ACC112 (cell line): ENCODE results near the gene PLSCR2.
A peak's percentile ranks its signal among the peaks of the same experiment; 100 is the strongest.
"Not testable (repeated sequence)": the region's sequence is repeated elsewhere in the genome, so short reads cannot be mapped to it uniquely, and the experiment has no call there.

Experiments used
- H2AFZ ChIP-seq: fragments of 200-600 bp; sonication (generic); one replicate; pipeline ENCODE4 v1.6.0; 2017; ENCODE audit warnings: antibody characterized with exemption, low read length; ENCODE audit not compliant: unreplicated experiment
- H3K27ac ChIP-seq: fragments of 200-600 bp; sonication (generic); 2 replicates; pipeline ENCODE4 v1.5.1; 2014; ENCODE audit warnings: low read depth, mild to moderate bottlenecking, antibody characterized with exemption, low read length, moderate library complexity
- H3K27me3 ChIP-seq: fragments of 200-600 bp; sonication (generic); 2 replicates; pipeline ENCODE4 v1.6.1; 2014; ENCODE audit warnings: mild to moderate bottlenecking, antibody characterized with exemption, low read length, moderate library complexity, mixed read lengths; ENCODE audit not compliant: insufficient read depth
- H3K36me3 ChIP-seq: fragments of 200-600 bp; sonication (generic); 2 replicates; pipeline ENCODE4 v1.6.1; 2016; ENCODE audit warnings: mild to moderate bottlenecking, antibody characterized with exemption, low read length, moderate library complexity, mixed read lengths; ENCODE audit not compliant: insufficient read depth
- H3K4me1 ChIP-seq: fragments of 200-600 bp; sonication (generic); one replicate; pipeline ENCODE4 v1.6.1; 2016; ENCODE audit warnings: low read length, mixed read lengths; ENCODE audit not compliant: insufficient read depth, unreplicated experiment, control insufficient read depth
- H3K4me3 ChIP-seq: fragments of 200-600 bp; sonication (generic); 2 replicates; pipeline ENCODE4 v1.5.1; 2014; ENCODE audit warnings: mild to moderate bottlenecking, low read depth, low read length
- H3K79me2 ChIP-seq: fragments of 200-600 bp; sonication (generic); one replicate; pipeline ENCODE4 v1.6.0; 2016; ENCODE audit warnings: low read length; ENCODE audit not compliant: control insufficient read depth, unreplicated experiment, insufficient read depth

Gene PLSCR2

DNA sequence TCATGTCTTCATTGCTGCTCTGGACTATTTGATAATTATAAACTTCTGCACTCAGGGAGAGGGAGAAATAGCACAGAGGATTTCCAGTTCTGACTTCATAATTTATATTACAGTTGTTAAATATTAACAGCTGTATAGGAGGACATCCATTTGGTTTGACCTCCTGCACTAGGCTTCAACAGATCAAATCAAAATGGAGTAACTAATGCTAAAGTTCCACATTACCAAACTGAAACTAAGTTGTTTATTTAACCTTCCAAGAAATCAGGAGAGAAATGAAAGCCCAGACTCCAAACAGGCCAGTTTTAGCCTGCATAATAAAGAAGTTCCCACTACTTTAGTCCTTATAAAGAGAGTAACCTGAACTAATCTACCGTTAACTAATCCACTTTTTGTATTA is 4.6 kb downstream of the PLSCR2 start:
- H3K27ac ChIP-seq: peak overlapping the region; percentile 74; the same call in 1 of the 2 replicates
- H3K27me3 ChIP-seq: no peaks in the 10 kb centered on the region
- peaks cover 60% of the 10 kb centered on the region for H3K4me1 ChIP-seq
- H3K4me3 ChIP-seq: no peak overlapping the region
- H3K36me3 ChIP-seq: no peaks in the 10 kb centered on the region
- no peaks in the 10 kb centered on the region for H3K79me2 ChIP-seq
- H2AFZ ChIP-seq: peak overlapping the region; percentile 63

DNA sequence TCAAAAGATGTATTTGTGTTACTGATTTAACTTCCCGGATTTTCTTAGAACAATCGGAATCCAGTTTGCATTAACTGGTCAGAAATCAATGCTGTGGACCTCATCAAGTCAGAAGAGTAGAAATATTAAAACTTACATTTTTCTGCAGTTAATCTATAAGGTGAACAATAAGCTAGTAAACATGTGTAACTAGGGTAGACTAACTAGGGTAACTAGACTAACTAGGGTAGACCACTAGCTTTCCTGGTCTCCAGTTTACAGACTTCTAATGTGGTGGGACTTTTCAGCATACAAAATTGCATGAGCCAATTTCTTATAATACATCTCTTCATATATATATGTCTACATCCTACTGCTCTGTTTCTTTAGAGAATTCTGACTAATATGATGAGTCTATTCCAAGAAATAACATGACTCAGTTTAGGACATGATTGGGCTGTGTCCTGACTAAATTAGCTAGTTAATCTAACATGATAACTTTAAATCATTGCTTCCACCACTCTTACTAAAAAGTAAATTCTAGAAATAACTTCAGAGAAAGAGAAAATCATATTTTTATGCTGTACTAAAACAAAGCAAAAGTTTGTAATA is 5.3 kb downstream of the PLSCR2 start:
- Histone ChIP-seq H2AFZ (peak overlapping the region; percentile 4), H3K36me3 (no peaks in the 10 kb centered on the region), H3K4me3 (no peak overlapping the region), H3K79me2 (no peaks in the 10 kb centered on the region), H3K27ac (peak overlapping the region; percentile 41), H3K4me1 (peaks cover 53% of the 10 kb centered on the region), H3K27me3 (no peaks in the 10 kb centered on the region)

DNA sequence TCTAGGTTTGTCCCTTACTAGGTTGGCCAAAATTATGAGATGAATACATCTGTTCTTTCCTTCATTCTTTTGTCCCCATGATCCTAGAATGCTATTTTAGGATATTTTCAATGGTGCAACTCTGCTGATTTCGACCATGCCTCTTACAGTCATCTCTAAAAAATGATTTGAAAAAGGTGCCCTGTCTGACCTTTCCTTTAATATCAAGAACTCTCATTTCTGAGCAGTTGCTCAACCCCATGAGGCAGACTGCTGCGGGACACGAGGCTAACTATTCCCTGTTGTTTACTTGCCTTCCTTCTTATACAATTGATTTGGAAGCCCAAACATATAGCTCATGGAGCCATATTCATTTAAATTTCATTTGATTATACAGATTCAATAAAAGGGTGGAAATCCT is 14.6 kb downstream of the PLSCR2 start:
- H3K27ac ChIP-seq: no peak overlapping the region
- H3K79me2 ChIP-seq: no peaks in the 10 kb centered on the region
- H2AFZ ChIP-seq: no peak overlapping the region
- no peaks in the 10 kb centered on the region for H3K36me3 ChIP-seq
- no peaks in the 10 kb centered on the region for H3K27me3 ChIP-seq
- H3K4me1 ChIP-seq: peaks cover 10% of the 10 kb centered on the region
- no peak overlapping the region for H3K4me3 ChIP-seq

DNA sequence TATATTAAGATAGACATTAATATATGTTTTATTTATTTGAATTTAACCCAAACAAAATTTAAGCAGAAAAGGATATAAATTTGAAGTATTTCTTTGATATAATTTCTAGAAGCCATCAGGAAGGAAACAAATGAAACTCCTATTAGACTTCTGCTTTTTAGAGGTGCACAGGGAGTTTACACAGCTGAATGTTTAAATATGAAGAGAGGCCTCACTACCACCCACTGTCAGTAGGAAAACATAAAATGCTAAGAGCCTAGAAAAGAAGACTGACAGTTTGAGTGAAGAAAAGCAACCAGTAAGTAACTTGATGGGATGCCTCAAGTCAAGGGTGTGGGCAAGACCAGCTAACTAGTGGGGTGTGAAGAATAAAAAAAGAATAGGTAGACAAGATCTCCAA is 19.7 kb downstream of the PLSCR2 start:
- H2AFZ ChIP-seq: no peak overlapping the region
- no peaks in the 10 kb centered on the region for H3K79me2 ChIP-seq
- H3K36me3 ChIP-seq: no peaks in the 10 kb centered on the region
- no peak overlapping the region for H3K27ac ChIP-seq
- H3K27me3 ChIP-seq: no peaks in the 10 kb centered on the region
- peaks cover 4% of the 10 kb centered on the region for H3K4me1 ChIP-seq
- H3K4me3 ChIP-seq: no peak overlapping the region

DNA sequence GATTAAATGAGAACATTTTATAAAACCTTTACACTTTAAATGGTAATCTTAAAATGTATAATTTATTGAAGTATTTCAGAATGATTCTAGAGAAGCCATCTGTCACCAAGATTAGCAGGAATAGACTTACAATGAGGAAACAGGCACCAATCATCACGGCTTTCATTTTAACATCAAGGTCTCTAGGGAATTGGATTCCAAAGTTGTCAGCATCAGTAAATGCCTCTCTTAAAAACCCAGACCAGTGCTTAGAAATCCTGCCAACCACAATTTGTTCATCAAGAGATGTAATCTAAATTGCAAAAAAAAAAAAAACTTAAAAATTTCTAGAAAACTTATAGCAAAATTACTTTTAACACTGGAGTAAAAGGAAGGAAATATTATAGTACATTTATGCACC is 20.3 kb downstream of the PLSCR2 start:
- Histone ChIP-seq H3K36me3 (no peaks in the 10 kb centered on the region), H3K4me3 (no peak overlapping the region), H3K79me2 (no peaks in the 10 kb centered on the region), H3K4me1 (no peaks in the 10 kb centered on the region), H2AFZ (no peak overlapping the region), H3K27ac (no peak overlapping the region), H3K27me3 (no peaks in the 10 kb centered on the region)

DNA sequence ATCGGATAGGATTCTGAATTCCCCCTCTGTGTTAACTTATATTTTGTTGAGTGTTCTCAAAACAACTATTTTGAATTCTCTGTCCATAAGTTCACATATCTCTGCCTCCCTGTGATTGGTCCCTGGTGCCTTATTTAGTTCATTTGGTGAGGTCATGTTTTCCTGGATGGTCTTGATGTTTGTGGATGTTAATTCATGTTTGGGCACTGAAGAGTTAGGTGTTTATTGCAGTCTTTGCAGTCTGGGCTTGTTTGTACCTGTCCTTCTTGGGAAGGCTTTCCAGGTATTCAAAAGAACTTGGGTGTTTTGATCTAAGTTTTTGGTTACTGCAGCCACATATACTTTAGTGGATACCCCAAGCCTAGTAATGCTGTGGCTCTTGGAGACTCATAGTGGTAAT is 23.3 kb downstream of the PLSCR2 start:
- Histone ChIP-seq H3K4me3 (no peak overlapping the region), H3K27me3 (no peaks in the 10 kb centered on the region), H3K36me3 (no peaks in the 10 kb centered on the region), H2AFZ (no peak overlapping the region), H3K4me1 (no peaks in the 10 kb centered on the region), H3K27ac (no peak overlapping the region), H3K79me2 (no peaks in the 10 kb centered on the region)

DNA sequence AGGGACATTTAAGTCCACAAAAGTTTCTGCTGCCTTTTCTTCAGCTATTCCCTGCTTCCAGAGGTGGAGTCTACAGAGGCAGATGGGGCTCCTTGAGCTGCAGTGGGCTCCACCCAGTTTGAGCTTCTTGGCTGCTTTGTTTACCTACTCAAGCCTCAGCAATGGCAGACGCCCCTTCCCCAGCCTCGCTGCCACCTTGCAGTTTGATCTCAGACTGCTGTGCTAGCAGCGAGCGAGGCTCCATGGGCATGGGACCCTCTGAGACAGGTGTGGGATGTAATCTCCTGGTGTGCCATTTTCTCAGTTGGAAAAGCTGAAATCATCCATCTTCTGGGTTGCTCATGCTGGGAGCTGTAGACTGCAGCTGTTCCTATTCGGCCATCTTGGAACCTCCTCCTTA is 29.1 kb downstream of the PLSCR2 start:
- H3K79me2 ChIP-seq, H3K4me3 ChIP-seq, H2AFZ ChIP-seq, H3K27me3 ChIP-seq, H3K27ac ChIP-seq, H3K36me3 ChIP-seq, H3K4me1 ChIP-seq: not testable (repeated sequence)

DNA sequence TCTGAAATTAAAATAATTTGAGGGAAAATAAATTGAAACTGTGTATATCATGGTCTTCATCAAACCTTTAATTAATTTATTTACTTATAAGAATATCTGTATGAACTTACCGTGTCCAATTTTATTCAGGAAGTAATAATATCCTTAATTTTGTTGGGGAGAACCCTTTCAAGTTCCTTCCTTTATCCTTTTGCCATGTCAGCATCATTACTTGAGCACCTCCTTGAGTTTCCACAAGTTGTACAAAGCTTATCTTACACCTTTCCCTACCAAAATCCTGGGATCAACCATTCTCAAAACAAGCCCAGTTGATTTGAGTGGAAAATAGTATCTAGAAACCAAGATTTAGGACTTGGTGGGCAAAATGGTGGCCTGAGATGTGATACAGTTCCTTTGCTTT is 37.3 kb downstream of the PLSCR2 start:
- Histone ChIP-seq H3K79me2 (no peaks in the 10 kb centered on the region), H3K27ac (no peak overlapping the region), H3K27me3 (no peaks in the 10 kb centered on the region), H3K36me3 (no peaks in the 10 kb centered on the region), H2AFZ (no peak overlapping the region), H3K4me1 (no peaks in the 10 kb centered on the region), H3K4me3 (no peak overlapping the region)

DNA sequence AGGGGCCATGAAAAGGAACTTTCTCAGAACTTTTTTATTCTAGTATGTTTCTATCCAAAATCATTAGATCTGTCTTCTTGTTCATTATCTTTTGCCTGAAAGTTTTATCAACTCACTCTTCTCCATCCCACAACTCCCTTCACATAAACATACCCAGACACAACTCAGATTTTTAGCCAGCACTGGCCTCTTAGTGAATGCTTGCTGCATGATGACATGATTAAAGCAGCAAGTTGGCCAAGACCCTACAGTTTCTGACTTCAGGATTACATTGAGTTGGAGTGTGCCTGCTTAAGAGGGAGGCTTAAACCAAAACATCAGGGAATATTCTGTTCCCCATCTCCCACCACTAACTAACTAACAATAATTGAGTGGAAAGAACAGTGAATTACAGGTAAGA is 38.1 kb downstream of the PLSCR2 start:
- Histone ChIP-seq H3K79me2 (no peaks in the 10 kb centered on the region), H2AFZ (no peak overlapping the region), H3K4me3 (no peak overlapping the region), H3K27ac (no peak overlapping the region), H3K4me1 (no peaks in the 10 kb centered on the region), H3K27me3 (no peaks in the 10 kb centered on the region), H3K36me3 (no peaks in the 10 kb centered on the region)

DNA sequence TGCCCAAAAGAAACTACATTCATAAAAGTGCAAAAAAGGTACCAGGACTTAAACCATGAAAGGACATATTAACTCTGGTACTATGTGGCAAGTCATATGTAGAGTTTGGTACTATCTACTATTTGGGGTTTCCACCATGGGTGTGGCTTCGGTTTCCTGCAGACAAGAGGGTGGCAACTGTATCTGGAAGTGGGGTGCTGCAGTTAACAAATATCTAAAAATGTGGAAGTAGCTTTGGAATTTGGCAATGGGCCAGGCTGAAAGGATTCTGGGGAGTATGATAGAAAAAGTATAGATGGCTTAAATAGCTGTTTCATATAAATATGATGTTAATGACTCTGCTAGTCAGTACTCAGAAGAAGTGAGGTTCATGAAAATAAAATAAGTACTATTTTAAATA is 44.0 kb downstream of the PLSCR2 start:
- H3K4me1 ChIP-seq: peaks cover 24% of the 10 kb centered on the region
- no peaks in the 10 kb centered on the region for H3K79me2 ChIP-seq
- H3K27ac ChIP-seq: no peak overlapping the region
- H2AFZ ChIP-seq: no peak overlapping the region
- no peak overlapping the region for H3K4me3 ChIP-seq
- no peaks in the 10 kb centered on the region for H3K36me3 ChIP-seq
- no peaks in the 10 kb centered on the region for H3K27me3 ChIP-seq

DNA sequence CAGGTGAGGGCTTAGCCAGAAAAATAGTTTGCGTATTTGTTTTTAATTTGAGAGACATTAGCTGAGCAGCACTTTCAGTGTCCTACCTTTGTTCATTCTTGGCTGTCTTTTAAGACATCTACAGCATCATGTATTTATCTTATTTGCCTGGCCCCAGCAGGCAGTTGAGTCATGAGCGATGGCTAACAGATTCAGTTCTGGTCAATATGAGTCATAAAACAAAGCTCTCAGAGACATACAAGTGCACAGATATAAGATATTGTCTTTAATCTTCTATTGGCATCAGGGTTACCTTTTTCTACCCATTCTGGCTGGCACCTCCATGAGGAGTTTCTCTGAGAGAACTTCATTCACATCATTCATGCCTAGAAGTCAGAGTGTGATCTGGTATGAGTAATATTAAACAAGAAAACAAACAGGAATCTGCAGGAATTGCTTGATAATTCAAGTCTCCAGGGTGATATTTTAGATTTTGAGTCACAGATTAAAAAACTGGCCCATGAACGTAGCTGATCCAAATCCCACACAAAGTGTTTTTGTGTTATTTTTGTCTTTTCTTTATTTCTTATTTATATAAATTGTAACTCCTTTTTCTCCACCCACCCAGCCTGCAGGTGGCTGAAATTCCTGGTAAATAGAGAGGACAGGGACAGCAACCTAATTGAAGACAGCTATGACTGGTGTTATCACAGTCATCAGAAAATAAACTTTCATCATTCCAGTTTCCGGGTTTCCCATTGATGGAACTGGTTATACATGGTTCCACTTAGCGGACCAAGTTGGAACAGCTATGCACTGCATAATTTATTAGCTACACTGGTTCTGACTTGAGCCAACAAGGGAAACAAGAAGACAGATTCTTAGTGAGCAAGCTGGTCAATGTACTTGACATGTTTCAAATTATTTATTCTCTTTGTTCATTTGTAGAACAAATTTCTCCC is 47.3 kb downstream of the PLSCR2 start:
- Histone ChIP-seq H3K79me2 (no peaks in the 10 kb centered on the region), H3K4me1 (peaks cover 24% of the 10 kb centered on the region), H3K27ac (peak overlapping the region; percentile 71), H3K27me3 (no peaks in the 10 kb centered on the region), H3K4me3 (no peak overlapping the region), H3K36me3 (no peaks in the 10 kb centered on the region), H2AFZ (no peak overlapping the region)
